ENCODE results near the gene APP.

Gene APP

DNA sequence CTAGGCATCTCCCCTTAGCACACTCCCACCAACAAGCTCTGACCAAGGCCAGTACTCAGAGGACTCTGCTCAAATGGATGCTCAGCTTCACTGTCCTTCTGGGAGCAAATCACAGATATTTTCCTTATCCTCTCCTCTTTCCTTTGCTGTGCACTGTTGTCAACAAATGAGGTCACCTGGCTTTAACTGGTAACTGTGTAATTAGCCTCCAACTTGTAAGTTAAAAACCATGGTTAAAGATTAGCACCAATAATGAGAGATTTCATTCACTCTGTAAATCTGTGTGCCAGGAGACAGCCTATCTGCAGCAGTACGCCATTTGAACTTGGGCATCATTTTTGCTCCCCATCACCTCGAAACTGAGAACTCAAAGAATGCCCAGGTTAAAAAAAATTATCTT is 286.3 kb downstream of the APP start:
- in situ Hi-C loops (cut with MboI; ENCODE audit: low sequenced_read_pairs): no loop called here

DNA sequence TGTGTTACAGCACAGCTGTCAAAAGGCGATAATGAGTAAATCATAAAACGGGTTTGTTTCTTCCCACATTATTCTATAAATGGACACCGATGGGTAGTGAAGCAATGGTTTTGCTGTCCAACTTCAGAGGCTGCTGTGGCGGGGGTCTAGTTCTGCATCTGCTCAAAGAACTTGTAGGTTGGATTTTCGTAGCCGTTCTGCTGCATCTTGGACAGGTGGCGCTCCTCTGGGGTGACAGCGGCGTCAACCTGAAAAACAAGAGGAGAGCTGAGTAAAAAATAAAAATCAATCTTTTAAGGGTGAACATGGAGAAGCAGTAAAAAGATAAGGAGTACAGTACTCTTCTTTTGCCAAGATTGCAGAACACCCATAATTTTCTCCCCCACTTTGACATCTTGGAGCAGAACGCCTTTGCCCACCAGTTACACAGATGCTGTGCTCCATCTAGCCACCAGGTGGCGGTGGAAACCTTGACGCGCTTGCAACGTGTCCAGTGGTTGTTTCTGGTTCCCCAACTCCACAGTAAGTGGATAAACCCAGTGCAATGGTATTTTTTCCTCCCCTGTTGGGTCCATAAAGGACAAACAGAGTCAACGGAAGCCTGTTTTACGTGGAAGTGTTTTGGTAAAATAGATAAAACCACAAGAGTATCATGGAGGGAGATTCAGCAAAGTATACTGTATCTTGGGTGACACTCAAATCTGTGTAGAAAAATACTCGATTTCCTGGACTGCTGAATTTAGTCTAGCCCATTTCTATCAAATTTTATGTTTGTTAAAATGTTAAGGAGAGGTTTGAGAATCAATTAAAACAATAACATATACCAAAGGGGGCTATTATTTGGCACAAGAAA is 288.8 kb downstream of the APP start:
- in situ Hi-C loops (cut with MboI; ENCODE audit: low sequenced_read_pairs): no loop called here

DNA sequence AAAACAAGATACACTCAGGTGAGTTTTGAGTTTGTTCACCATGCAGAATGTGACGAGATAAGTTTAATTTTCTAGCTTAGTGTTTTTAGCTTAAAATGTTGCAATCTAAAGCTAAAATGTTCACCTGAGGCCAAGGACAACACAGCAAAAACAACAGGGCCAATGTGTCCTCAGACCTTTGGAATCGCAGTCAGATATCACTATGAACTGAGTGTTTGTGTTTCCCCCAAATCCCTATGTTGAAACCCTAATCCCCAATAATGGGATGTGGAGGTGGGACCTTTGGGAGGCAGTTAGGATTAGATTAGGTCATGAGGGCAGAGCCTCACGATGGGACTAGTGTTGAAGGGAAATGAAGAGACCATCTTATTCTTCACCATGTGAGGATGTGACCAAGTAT is 291.4 kb downstream of the APP start:
- in situ Hi-C loops (cut with MboI; ENCODE audit: low sequenced_read_pairs): no loop called here

DNA sequence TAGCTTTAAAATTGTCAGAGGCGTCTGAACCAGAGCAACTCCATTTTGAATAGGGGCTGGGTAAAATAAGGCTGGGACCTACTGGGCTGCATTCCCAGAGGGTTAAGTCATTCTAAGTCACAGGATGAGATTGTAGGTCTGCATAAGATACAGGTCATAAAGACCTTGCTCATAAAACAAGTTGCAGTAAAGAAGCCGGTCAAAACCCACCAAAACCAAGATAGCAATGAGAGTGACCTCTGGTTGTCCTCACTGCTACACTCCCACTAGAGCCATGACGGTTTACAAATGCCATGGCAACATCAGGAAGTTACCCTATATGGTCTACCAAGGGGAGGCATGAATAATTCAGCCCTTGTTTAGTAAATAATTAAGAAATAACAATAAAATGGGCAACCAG is 292.2 kb downstream of the APP start:
- in situ Hi-C loops (cut with MboI; ENCODE audit: low sequenced_read_pairs): no loop called here

DNA sequence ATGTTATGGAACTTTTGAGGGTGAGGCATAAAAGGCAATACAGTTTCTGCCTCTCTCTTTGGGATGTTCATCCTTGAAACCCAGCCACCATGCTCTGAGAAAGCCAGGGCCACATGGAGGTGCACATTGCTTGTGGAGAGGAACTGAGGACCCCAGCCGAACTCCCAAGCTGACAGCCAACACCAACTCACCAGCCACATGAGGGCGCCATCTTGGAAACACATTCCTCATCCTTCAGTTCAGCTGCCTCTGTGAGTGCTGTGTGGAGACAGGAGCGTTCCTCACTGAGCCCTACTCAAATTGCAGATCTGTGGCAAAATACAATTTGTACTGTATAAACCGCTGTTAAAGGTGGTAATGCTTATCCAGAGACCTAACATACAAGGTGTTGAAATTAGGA is 298.3 kb downstream of the APP start:
- in situ Hi-C loops (cut with MboI; ENCODE audit: low sequenced_read_pairs): no loop called here

DNA sequence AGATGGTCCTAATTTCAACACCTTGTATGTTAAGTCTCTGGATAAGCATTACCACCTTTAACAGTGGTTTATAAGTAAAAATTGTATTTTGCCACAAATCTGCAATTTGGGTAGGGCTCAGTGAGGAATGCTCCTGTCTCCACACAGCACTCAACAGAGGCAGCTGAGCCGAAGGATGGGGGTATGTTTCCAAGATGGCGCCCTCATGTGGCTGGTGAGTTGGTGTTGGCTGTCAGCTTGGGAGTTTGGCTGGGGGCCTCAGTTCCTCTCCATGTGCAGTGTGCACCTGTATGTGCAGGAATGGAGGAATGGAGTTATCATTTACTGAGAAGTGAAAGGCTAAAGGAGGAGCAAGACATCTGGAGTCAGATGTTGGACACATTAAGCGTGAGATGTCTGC is 299.0 kb downstream of the APP start:
- in situ Hi-C loops (cut with MboI; ENCODE audit: low sequenced_read_pairs): no loop called here

DNA sequence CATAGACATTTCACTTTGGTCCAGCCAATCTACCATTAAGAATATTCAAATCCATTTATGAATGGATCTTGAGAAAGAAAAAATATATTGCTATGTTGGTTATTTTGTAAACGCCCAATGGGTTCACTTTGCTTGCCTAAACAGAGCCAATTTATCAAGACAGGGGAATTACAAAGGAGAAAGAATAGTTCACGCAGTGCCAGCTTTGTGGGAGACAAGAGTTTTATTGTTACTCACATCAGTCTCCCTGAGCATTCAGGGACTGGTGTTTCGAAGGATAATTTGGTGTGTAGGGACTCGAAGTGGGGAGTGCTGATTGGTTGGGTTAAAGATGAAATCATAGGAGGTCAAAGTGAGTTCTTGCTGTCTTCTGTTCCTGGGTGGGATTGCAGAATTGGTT is 300.5 kb downstream of the APP start:
- in situ Hi-C loops (cut with MboI; ENCODE audit: low sequenced_read_pairs): no loop called here

DNA sequence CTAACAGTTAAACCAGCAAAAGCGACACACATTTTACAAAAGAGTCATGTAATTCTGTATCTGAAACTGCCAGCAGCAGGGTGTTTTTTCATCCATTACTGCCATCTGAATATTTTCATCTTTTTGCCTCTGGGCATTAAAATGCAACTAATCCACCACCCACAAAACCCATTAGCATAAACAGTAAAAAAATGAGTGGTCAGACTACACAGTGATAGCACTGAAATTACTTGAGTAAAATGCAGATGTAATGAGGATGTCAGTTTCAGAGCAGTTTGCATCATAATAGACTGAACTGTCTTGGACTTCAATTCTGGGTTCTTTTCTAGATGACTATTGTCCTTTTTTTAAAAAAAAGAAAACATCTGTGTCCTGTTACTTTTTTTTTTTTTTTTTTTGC is 303.5 kb downstream of the APP start:
- in situ Hi-C loops (cut with MboI; ENCODE audit: low sequenced_read_pairs): no loop called here

DNA sequence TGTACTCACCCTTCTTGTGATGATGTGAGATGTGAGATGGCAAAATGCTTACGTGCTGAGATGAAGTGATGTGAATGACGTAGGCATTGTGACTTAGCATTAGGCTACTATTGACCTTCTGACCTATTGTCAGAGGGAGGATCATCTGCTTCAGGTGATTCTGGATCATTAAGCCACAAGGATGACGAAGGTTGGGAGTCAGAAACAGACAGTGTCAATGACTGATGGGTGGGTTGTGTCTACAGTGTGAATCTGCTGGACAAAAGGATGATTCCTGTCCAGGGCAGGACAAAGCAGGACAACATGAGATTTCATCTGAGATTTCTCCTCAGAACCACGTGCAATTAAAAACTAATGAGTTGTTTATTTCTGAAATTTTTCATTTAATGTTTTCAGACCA is 306.8 kb downstream of the APP start:
- in situ Hi-C loops (cut with MboI; ENCODE audit: low sequenced_read_pairs): no loop called here

DNA sequence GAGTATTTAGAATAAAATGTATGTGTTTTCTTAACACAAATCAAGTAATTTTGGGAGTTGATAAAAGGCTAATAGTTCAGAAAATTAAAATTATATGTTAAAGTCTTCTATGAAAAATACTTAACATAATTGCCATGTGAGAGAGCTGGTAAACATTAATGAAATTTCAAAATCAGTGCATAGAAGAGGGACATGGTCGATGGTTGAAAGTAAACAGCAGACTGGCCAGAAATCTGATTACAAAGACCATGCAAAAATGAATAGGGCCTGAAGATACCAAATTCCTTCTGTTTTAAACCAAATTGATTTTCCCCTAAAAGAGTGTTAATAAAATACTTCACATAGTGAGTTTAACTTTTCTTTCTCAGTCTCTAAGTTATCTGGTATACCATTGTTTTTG is 307.5 kb downstream of the APP start:
- in situ Hi-C loops (cut with MboI; ENCODE audit: low sequenced_read_pairs): no loop called here

DNA sequence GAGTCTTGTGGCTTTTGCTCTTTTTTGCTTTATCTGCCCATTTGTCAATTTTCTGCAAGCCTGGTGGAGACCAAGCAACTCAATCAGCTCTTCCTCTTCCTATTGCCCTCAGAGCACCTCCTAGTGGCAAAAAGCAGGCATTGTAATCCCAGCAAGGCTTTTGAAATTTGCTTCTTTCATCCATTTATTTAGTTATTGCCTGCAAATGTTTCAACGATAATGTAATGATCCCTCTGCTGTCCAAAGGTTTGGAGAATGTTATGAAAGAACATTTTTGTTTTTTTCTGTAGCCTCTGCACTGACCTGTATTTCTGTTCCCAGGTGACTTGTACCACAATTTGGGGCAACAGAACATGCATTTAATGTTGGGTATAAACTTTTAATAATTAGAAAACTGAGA is 308.0 kb downstream of the APP start:
- in situ Hi-C loops (cut with MboI; ENCODE audit: low sequenced_read_pairs): no loop called here

DNA sequence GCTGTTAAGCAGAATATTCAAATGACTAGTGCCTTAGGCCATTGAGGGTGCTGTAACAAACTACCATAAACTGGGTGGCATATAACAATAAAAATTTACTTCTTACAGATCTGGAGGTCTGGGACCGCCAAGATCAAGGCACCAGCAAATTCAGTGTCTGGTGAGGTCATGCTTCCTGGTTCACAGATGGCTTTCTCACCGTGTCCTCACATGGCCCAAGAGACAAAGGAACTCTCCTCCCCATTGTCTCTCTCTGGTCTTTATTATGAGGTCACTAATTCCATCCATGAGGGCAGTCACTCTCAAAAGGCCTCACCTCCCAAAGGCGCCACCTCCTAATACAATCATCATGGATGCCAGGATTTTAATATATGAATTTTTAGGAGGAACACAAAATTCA is 308.5 kb downstream of the APP start:
- in situ Hi-C loops (cut with MboI; ENCODE audit: low sequenced_read_pairs): no loop called here

DNA sequence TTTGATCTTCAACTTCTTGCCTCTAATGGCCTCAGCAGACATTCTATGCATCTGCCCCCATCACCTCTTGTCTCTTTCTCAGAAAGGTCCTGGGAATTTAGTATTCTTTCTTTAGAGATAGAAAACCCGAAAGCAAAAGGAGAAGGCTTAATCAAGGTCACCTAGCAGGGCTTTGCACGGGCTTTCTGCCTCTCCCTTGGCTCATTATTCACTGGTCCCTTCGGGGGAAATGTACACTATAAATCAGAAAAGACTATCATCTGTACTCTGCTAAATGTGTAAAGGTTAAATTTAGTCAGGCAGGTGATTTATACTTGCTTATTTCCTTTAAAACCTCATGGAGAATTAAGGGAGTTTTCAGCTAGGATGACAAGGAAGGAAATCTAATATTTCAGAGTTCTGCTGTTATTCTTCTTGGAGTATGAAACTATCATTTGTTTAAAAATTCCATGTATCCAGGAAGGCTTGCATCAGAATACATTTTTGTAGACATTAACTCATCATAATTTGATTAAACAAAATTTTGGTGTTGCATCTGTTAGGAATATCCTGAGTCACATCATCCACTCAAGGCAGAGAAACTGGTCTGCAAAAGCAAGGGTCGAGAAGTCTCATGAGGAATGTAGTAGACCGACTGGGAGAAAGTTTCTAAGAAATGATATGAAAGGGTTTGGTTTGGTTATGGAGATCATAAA is 311.2 kb downstream of the APP start:
- in situ Hi-C loops (cut with MboI; ENCODE audit: low sequenced_read_pairs): no loop called here

DNA sequence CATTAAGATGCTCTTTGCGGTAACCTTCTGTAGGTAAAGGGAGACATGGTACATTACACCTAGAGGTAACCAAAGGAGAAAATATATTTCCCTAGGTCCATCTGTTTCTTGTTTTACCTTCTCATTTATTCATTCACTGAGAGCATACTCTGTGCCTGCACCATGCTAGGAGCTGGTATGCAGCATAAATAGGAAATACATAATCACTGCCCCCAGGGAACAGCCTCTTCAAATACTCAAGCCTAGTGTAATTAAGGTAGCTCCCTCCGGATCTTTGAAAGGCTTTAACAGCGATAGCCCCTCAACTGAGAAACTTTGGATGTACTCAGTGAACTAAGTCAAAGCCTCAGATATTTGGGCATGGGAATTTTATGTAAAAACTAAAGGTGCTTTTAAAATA is 312.2 kb downstream of the APP start:
- in situ Hi-C loops (cut with MboI; ENCODE audit: low sequenced_read_pairs): no loop called here

DNA sequence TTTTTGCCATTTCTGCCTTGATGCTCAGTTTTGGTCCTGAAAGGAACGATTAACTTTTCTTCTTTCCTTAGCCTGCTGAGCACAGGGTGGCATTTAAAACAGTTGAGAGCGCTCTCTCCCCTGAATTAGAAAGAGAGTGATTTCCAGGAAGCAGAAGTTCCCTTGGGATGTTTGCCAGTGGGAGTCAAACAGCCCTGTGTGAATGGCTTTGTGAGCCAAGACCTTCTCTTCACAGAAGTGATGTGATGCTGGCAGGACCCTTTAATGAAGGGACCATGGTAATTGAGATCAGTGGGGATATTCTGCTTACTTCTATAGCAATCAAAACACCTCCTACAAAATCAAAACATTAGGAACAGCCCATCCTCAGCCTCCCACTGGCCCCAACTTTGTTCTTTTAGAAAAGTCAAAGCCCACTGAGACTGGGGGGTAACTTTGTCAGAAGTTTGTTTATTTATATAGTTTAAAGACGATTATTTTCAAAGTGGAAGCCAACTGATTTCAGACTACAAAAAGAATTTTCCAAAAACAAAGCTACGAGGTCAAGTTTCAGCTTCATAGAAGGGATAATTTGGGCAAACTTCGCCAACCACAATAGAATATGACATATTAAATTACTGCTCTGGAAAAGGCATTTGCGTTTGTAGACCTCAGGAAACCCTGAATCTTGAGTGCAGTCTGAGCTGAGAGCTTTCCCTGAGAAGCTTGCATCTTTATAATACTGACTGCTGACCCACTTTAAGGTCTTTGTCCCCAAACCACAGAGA is 313.1 kb downstream of the APP start:
- in situ Hi-C loops (cut with MboI; ENCODE audit: low sequenced_read_pairs): no loop called here

DNA sequence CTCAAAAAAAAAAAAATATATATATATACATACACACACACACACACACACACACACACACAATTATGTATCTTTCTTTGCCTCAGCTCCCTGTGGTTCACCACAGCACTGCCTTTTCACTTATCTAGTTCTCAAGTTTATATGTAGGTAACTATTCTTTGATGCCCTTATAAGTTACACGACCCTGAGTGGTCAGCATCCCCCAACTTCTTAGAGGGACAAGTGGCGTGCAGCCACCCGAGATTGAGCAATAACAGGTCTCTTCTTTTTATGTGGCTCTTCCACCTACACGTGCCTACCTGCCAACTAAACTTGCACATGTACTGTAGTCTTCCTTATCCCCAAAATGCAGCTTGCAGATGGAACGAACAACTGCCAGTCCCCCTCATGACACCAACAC is 315.0 kb downstream of the APP start:
- in situ Hi-C loops (cut with MboI; ENCODE audit: low sequenced_read_pairs): no loop called here

DNA sequence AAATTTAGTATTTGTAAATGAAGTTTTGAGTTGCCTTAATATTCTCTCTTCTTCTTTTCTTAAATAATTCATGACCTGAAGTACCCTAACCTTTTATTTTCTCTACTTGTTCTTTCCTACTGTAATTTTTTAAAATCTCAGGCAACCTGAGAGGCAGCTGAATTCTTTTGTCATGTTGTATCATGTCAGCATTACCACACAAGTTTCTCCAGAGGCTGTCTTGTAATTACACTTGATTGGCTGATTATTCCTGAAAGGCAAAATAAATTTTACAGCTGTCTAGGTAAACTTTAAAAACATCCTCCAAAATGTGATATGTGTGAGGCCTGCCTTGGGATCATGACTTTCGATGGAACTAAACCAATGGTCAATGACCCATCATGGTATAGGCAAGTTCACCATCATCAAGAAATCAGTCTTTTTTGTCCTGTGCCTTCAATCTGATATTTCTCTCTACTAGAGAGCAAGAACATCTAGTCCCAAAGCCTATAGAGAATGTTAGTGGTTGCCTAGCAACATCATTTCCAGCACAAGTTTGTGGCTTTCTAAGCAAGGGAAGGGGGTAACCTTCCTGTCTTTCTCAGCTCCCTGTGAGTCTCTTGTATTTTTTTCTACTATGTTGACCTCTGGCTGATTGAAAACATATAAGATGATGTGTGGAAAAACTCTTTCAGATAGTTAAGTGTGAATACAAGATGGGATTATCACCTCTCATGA is 320.3 kb downstream of the APP start:
- in situ Hi-C loops (cut with MboI; ENCODE audit: low sequenced_read_pairs): no loop called here

DNA sequence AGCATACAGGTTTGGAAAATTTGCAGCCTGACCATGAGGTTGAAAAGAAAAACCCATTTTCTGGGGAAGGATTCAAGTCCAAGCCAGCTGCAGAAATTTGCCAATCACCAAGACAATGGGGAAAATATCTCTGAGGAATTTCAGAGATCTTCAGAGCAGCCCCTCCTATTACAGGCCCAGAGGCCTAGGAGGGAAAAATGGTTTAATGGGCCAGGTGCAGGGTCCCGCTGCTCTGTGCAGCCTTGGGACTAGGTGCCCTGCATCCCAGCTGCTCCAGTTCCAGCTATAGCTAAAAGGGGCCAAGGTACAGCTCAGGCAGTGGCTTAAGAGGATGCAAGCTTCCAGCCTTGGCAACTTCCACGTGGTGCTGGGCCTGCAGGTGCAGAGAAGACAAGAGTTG is 322.3 kb downstream of the APP start:
- in situ Hi-C loops (cut with MboI; ENCODE audit: low sequenced_read_pairs): no loop called here

DNA sequence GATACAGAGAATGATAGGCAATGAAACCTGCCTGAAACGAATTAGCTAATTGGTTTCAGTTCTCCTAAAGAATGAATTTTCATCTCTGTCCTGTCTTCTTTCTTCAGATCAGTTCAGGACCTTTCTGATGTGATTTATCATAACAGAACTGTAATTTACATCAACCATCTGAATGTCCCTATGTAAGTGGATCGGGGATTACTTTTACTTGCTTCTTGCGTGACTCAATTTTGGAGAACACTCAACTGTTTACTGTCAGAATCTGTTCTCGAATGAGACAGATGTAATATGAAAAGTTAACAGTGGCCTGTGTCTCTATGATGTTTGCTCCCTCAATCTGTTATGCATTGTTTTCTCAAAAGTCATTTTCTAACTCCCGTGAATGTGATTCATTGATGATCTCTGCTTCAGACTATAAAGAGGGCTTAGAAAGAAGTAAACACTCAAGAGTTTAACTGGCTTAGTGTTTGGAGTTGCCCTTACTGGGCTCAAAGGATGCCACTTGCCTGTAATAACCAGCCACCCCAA is 324.8 kb downstream of the APP start:
- in situ Hi-C loops (cut with MboI; ENCODE audit: low sequenced_read_pairs): no loop called here

DNA sequence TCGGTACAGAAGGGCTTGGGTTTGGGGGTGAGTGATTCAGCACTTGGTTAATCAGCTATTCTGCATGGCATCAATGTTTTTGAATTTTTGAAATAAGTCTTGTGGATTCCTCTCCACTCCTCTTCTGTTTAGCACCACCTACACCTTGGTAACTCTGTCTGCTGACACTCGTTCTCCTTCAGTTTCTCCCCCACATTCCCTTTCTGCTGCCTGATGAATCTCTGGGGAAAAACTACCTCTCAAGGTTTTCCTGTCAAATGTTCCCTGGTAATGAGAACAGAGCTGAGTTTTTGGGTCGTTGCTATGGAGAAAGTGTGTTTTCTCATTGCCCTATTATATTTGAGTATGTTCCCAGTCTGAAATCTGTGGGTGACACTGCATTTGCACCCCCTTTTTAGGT is 327.6 kb downstream of the APP start:
- in situ Hi-C loops (cut with MboI; ENCODE audit: low sequenced_read_pairs): no loop called here

DNA sequence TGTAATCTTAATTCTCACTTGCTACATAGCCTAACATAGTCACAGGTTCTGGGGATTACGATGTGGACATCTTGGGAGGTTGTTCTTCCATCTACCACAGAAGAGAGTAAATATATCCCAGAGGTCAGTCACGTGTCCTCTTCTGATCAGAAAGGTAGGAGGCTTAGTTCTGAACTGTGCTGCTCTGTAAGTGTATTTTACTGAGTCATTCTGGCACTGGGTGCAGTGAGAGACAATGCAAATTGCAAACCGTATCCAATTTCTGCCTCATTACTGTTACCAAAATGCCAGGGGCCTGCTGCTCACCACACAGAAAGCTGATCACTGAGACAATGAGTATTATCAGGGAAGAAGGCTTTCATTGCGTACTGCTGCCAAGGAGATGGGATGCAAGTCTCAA is 331.8 kb downstream of the APP start:
- in situ Hi-C loops (cut with MboI; ENCODE audit: low sequenced_read_pairs): no loop called here

Data from hTERT RPE-1 (cell line).